ENCODE data around the gene OTX1. TPM values are rescaled to one million over a fixed set of nuclear protein-coding genes. Genes with fewer than 3 reads are reported as not detected.
A peak's percentile ranks its signal among the peaks of the same experiment; 100 is the strongest.

OTX1 gene
- total and polyA plus RNA-seq, 2 of the 8 experiments (the other 6 are each of a cell fraction or from before 2014, with no cell fraction given), result 0.24 to 3.3 TPM

DNA sequence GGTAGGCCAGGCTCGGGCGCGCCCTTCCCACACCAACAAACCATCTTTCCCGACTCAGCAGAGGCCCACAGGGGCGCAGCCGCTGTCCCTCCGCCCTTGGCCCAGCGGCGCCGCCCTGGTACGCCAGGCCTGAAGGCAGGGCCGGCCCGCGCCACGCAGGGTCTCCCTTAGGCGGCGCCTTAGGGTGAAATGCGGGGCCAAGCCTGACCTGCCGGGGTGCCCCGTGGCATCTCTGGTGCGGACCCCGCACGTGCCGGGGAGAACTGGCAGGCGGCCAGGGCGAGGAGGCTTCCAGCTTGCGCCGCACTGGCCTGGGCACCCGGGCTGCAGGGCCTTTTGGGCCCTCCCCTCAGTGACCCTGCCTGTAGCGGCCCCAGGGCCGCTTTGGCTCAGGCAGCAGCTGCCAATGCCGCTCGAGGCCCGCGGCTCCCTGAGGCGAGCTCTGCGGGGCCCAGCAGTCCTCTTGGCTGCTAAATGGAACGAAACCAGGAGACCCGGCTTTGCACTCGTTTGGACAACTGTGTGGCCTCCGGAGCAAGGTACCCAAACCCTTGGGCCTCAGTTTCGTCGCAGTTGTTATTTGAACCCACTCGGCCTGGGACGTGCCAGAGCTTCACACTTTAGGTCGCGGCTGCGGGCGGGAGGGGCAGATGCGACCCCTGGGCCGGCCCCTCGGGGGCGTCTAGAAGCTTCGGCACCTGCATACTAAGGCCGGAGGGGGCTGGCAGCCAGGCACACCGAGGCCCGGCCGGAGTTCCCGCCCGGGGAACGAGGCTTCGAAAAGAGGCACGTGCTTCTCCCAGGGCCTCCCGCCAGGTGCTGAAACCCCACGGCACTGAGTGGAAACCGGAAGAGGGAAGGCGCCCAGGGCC is 8.5 kb downstream of the OTX1 start (continued):
- TF ChIP-seq, protein P1, sequence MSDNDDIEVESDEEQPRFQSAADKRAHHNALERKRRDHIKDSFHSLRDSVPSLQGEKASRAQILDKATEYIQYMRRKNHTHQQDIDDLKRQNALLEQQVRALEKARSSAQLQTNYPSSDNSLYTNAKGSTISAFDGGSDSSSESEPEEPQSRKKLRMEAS (IDR thresholded peaks at IDR 0.05), result peak; percentile 99
- TF ChIP-seq CHD1 (IDR thresholded peaks at IDR 0.05; ENCODE audit: low read depth, low read length), result no peak
- no peak for TF ChIP-seq JUND (IDR thresholded peaks at IDR 0.05; ENCODE audit: low read length)
- no peak; a peak in 1 of 4 replicates for TF ChIP-seq RAD21 (IDR thresholded peaks at IDR 0.05 in 1 of 2, conservative IDR thresholded peaks at IDR 0.05 in 1 of 2; ENCODE audit: low read depth in 2 of 2, low read length in 2 of 2)
- no peak for TF ChIP-seq CBX5 (IDR thresholded peaks at IDR 0.05; ENCODE audit: low read depth, low read length)
- TF ChIP-seq JUN (IDR thresholded peaks at IDR 0.05; ENCODE audit: low read depth, low read length), result no peak
- no peak for TF ChIP-seq SP2 (IDR thresholded peaks at IDR 0.05; ENCODE audit: low read length)
- TF ChIP-seq KDM1A (IDR thresholded peaks at IDR 0.05; ENCODE audit: borderline replicate concordance, low read length), result peak; percentile 68; the same call in 1 of the 2 replicates
- no peak for TF ChIP-seq GABPA (IDR thresholded peaks at IDR 0.05; ENCODE audit: borderline replicate concordance, insufficient read depth, low read length)
- TF ChIP-seq CEBPB (IDR thresholded peaks at IDR 0.05; ENCODE audit: low read depth, low read length), result no peak
- TF ChIP-seq CTBP2 (IDR thresholded peaks at IDR 0.05; ENCODE audit: borderline replicate concordance, insufficient read depth, insufficient read length, low read length), result no peak
- TF ChIP-seq TAF7 (optimal IDR thresholded peaks at IDR 0.05; ENCODE audit: borderline replicate concordance, low read depth, low read length), result no peak
- TF ChIP-seq HDAC6 (IDR thresholded peaks at IDR 0.05; ENCODE audit: low read depth, low read length), result no peak
- no peak for TF ChIP-seq RXRA (IDR thresholded peaks at IDR 0.05; ENCODE audit: insufficient read depth, low read depth, low read length)
- TF ChIP-seq SAP30 (IDR thresholded peaks at IDR 0.05; ENCODE audit: insufficient read depth, insufficient replicate concordance, low read length), result no peak
- TF ChIP-seq POLR2A (IDR thresholded peaks at IDR 0.05; ENCODE audit: control extremely low read depth in 1 of 2, low read depth in 2 of 2, low read length in 2 of 2), result no peak
- TF ChIP-seq ASH2L (IDR thresholded peaks at IDR 0.05; ENCODE audit: low read length), result peak; percentile 27
- TF ChIP-seq CREB1 (IDR thresholded peaks at IDR 0.05), result no peak
- TF ChIP-seq SUZ12 (IDR thresholded peaks at IDR 0.05; ENCODE audit: low read length), result peak; percentile 91
- TF ChIP-seq BCL11A (IDR thresholded peaks at IDR 0.05; ENCODE audit: low read depth in 2 of 2, low read length in 2 of 2), result no peak
- no peak for TF ChIP-seq KDM5A (IDR thresholded peaks at IDR 0.05; ENCODE audit: low read length)
- no peak for TF ChIP-seq BRCA1 (IDR thresholded peaks at IDR 0.05; ENCODE audit: low read depth, low read length)
- no peak for TF ChIP-seq BACH1 (IDR thresholded peaks at IDR 0.05; ENCODE audit: low read length)
- TF ChIP-seq HDAC2 (IDR thresholded peaks at IDR 0.05; ENCODE audit: borderline replicate concordance in 1 of 2, low read depth in 2 of 2, low read length in 2 of 2), result peak; percentile 47 to 96; a peak in 2 of 4 replicates
- TF ChIP-seq NRF1 (IDR thresholded peaks at IDR 0.05; ENCODE audit: low read depth, low read length), result no peak

Measured in H1 (cell line).